Ascending aorta (tissue), 2 donors: ENCODE results near the gene ADRM1. TPM values are rescaled to one million over a fixed set of nuclear protein-coding genes. Genes with fewer than 3 reads are reported as not detected.

Source experiments
- DNase-seq, 2 donors: peaks; one replicate each; pipeline ENCODE4 v3.0.0-alpha.2; 2019; ENCODE audit warnings: low spot score in 2 of 2
- H3K27ac ChIP-seq, 2 donors: fragments of 200-600 bp; sonication (generic); one replicate each; pipeline ENCODE4 v1.5.1; 2016 to 2017; ENCODE audit warnings: mild to moderate bottlenecking in 1 of 2
- H3K27me3 ChIP-seq: fragments of 200-600 bp; sonication (generic); one replicate; pipeline ENCODE4 v1.5.1; 2017
- H3K36me3 ChIP-seq, 2 donors: fragments of 200-600 bp; sonication (generic); one replicate each; pipeline ENCODE4 v1.5.1; 2016
- H3K4me1 ChIP-seq, 2 donors: fragments of 200-600 bp; sonication (generic); one replicate each; pipeline ENCODE4 v1.5.1; 2016 to 2017; ENCODE audit warnings: mild to moderate bottlenecking in 1 of 2
- H3K4me3 ChIP-seq, 2 donors: fragments of 200-600 bp; sonication (generic); one replicate each; pipeline ENCODE4 v1.5.1; 2016 to 2017; ENCODE audit warnings: mild to moderate bottlenecking in 1 of 2
- H3K9me3 ChIP-seq, 2 donors: fragments of 200-600 bp; sonication (generic); one replicate each; pipeline ENCODE4 v1.5.1; 2016
- intact Hi-C: fragments of 100-400 bp; cut with DNase I; formaldehyde crosslinking; loops from one replicate; pipeline ENCODE4 v1.15.1; 2023
- total RNA-seq: library from RNA; depleted of rRNA; stranded (reverse); fragments of >200 nt; gene quantifications from one replicate; pipeline ENCODE4 v1.1.0, GENCODE V29; 2016
- TF ChIP-seq, protein P1 (sequence below), 3 experiments: fragments of 200-600 bp in 2 of 3; fragments of 450-650 bp in 1 of 3; sonication (generic) in 2 of 3; IDR thresholded peaks; one replicate each; pipeline ENCODE4 v1.5.1; 2016 to 2019; ENCODE audit warnings: antibody characterized with exemption in 3 of 3, mild to moderate bottlenecking in 1 of 3, moderate library complexity in 1 of 3

The ADRM1 gene
- total RNA-seq, 1 donor from 2014 or later = 236 TPM

DNA sequence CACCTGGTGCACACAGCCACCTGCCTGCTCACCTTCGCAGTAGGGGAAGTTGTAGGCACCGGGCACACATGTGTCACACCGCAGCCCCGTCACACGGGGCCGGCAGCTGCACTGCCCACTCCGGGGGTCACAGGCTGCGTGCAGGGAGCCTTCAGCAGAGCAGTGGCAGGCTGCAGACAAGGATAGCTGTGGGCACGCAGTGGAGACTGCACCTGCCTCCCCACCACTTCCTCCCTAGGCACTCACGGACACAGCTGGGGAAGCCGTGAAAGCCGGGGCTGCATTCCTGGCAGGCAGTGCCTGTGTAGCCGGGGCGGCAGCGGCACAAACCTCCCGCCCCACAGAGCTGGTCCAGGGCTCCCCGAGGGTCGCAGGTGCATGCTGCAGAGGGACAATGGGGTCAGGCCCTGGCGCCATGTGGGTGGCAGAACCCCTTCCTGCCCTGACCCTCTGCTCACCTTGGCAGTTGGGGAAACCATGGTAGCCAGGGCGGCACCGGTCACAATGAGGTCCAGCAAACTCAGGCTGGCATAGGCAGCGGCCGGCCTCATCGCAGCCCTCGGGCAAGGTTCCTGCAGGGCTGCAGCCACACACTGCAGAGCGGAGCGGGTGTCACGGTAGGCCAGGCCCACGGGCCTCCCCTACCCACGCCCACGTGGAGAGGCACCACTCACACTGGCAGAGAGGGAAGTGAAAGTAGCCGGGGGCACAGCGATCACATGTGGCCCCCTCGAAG lies 34.9 kb downstream of the ADRM1 start:
- no peaks in the 10 kb centered on the region for H3K27me3 ChIP-seq
- H3K27ac ChIP-seq = no peak overlapping the region
- no peak overlapping the region for H3K4me3 ChIP-seq
- H3K9me3 ChIP-seq = no peaks in the 10 kb centered on the region
- intact Hi-C loops = no loop called here
- H3K36me3 ChIP-seq = peaks cover 66 to 86% of the 10 kb centered on the region in 2 donors
- no peaks in the 10 kb centered on the region for H3K4me1 ChIP-seq
- TF ChIP-seq, protein P1, sequence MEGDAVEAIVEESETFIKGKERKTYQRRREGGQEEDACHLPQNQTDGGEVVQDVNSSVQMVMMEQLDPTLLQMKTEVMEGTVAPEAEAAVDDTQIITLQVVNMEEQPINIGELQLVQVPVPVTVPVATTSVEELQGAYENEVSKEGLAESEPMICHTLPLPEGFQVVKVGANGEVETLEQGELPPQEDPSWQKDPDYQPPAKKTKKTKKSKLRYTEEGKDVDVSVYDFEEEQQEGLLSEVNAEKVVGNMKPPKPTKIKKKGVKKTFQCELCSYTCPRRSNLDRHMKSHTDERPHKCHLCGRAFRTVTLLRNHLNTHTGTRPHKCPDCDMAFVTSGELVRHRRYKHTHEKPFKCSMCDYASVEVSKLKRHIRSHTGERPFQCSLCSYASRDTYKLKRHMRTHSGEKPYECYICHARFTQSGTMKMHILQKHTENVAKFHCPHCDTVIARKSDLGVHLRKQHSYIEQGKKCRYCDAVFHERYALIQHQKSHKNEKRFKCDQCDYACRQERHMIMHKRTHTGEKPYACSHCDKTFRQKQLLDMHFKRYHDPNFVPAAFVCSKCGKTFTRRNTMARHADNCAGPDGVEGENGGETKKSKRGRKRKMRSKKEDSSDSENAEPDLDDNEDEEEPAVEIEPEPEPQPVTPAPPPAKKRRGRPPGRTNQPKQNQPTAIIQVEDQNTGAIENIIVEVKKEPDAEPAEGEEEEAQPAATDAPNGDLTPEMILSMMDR (IDR thresholded peaks at IDR 0.05) = no peak
- no peak for DNase-seq

DNA sequence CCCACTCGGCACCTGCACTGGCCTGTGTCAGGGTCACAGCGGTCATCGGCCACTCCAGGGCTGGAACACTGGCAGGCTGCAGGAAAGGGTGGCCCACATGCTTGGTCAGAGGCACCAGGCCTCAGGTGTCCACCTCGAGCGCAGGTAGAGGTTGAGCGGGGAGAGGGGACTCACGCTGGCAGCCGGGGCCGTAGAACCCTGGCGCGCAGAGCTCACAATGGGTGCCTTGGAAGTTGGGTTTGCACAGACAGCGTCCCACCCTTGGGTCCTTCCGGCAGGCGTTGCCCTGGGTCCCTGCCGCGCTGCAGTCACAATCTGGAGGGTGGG lies 35.5 kb downstream of the ADRM1 start:
- Histone ChIP-seq H3K4me3 (no peak overlapping the region), H3K4me1 (no peaks in the 10 kb centered on the region), H3K27me3 (no peaks in the 10 kb centered on the region), H3K27ac (no peak overlapping the region), H3K9me3 (no peaks in the 10 kb centered on the region), H3K36me3 (peaks cover 60 to 86% of the 10 kb centered on the region in 2 donors)
- intact Hi-C loops = no loop called here
- TF ChIP-seq, protein P1 (IDR thresholded peaks at IDR 0.05) = no peak
- DNase-seq = no peak

DNA sequence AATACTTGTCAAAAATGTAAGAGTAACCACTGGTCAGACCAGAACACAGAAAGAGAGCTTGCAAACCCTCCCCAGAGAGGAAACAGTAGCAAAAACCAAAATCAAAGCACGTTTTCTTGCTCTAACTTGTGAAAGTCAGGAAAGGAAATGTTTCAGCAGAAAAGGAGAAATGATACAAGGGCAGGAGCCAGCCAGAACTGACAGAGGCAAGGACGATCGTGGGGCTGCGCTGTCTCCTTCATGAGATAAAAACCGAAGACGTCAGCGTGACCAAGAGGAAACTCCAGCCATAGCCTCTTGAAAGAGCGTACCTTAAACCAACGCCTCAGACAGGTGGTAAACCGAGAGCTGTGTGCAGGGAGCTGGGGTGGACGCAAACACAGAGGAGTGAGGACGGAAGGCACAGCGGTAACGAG lies 36.9 kb downstream of the ADRM1 start:
- H3K4me1 ChIP-seq = no peaks in the 10 kb centered on the region
- no peak overlapping the region for H3K4me3 ChIP-seq
- H3K27ac ChIP-seq = no peak overlapping the region
- peaks cover 52 to 84% of the 10 kb centered on the region in 2 donors for H3K36me3 ChIP-seq
- intact Hi-C loops = no loop called here
- no peak for DNase-seq
- H3K9me3 ChIP-seq = no peaks in the 10 kb centered on the region
- H3K27me3 ChIP-seq = no peaks in the 10 kb centered on the region
- TF ChIP-seq, protein P1 (IDR thresholded peaks at IDR 0.05) = no peak

DNA sequence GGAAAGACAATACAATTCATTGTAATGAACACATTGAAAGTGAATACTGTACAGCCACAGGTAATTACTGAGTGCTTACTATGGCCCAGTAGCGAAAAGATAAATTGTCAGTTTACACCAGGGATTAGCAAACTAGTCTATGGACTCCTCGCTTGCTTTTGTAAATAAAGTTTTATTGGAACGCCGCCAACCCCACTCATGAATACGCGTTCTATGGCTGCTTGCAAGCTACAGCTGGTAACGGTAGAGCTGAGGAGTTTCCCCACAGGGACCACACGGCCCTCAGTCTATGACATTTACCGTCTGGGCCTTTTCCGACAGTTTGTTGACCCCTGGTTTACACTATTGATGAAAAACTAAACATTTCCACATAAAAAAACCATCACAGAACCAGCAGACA lies 40.1 kb downstream of the ADRM1 start:
- TF ChIP-seq, protein P1 (IDR thresholded peaks at IDR 0.05) = no peak
- no peaks in the 10 kb centered on the region for H3K9me3 ChIP-seq
- DNase-seq = no peak
- no peak overlapping the region for H3K4me3 ChIP-seq
- H3K27ac ChIP-seq = no peak overlapping the region
- intact Hi-C loops = no loop called here
- no peaks in the 10 kb centered on the region for H3K27me3 ChIP-seq
- no peaks in the 10 kb centered on the region for H3K4me1 ChIP-seq
- peaks cover 52 to 83% of the 10 kb centered on the region in 2 donors for H3K36me3 ChIP-seq

DNA sequence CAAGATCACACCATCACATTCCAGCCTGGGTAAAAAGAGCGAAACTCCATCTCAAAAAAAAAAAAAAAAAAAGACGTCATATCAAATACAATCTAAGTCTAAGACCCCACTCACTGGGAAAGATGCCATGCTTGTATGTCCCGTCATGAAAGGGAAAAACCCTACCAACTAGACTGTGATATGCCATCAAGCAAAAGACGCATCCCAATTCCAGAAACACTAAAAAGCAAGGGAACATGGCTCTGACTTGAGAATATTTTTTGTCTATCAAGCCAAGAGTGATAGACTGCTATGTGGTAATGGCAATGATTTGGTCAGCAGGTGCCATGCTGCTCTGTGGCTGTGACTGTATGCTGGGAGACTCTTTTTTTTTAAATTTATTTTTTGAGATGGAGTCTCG lies 41.3 kb downstream of the ADRM1 start:
- Histone ChIP-seq H3K9me3 (no peaks in the 10 kb centered on the region), H3K4me3 (no peak overlapping the region), H3K4me1 (no peaks in the 10 kb centered on the region), H3K27me3 (no peaks in the 10 kb centered on the region), H3K36me3 (peaks cover 44 to 72% of the 10 kb centered on the region in 2 donors), H3K27ac (no peak overlapping the region)
- intact Hi-C loops = no loop called here
- TF ChIP-seq, protein P1 (IDR thresholded peaks at IDR 0.05) = no peak
- DNase-seq = no peak
